Measurements from ENCODE around the gene SPRR2F.

SPRR2F gene

DNA sequence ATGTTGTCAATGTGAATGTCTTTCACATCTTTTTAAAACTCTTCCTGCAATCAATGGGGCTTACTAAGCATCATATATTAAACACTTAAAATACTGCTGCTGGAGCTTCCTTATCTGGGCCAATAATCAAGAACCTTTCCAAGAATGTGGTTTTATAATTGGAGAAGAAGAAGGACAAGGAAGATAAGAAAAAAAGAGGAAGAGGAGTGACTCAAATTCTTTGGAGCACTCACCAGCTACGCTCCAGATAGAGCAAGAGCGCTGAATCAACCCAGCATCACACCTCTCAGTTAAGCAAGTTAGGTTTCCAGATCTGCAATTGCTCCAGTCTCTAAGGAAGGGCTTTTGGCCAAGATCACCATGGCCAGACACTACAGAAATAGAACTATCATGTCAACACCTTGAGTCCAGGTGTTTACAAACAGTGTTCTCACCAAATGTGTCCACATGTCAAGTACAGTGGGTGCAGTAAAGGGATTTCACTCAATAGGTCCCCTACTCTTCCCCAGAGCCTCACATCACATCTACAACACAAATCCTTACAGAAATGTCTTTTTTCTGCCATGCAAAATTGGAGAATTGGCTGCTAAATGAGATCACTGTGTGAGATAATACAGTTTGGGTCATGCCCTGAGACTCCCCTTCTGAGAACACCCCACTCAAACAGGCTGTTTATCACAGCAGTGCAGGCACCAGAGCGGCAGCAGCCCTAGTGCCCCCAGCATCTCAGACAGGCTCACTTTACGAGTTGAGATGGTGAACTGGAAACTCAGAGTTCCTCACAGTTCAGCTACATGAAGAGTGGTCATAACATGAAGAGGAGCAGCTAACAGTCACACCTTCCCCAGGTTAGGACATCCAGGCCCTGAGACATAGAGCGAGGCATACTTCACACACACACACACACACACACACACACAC, 40.2 kb downstream of the SPRR2F start:
- DNase-seq = no peak

- DNase-seq = no peak
Observed at GRCh38 chr1:153071511-153071910, 41.8 kb downstream of the SPRR2F start, which contains the start of gene SPRR2B. Gene SPRR2B (minus strand): TSS chr1:153071611. CDS start chr1:153070839, 772 bp downstream.

DNA sequence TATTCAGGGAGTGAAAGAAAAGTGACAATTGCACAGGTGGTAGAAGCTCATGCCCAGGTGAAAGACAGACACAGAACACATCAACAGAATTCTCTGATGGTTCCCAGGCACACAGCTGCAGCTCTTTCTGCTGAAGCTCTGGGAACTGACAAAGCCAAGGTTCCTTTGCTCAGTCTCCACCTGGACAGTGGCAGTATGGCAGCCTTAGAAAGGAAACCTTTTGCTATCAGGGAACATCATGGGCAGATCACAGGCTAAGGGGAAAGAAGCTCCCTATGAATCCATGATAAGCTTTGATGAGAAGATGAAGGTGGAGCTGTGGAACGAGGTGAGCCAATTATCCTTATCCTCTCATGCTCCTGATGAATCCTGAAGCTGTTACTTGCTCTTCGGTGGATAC, 43.1 kb downstream of the SPRR2F start:
- no peak for DNase-seq

Measured in AML-193 (cell line).